Measurements from ENCODE around the gene TMEM220.
"Not testable (repeated sequence)": the region's sequence is repeated elsewhere in the genome, so short reads cannot be mapped to it uniquely, and the experiment has no call there.

Gene TMEM220

GRCh38 chr17:10728331-10728892, 1.4 kb downstream of the TMEM220 start:
- no peak for DNase-seq (ENCODE audit: low read depth in 2 of 2)

GRCh38 chr17:10727192-10727591, 2.6 kb downstream of the TMEM220 start:
- DNase-seq (ENCODE audit: low read depth in 2 of 2): no peak

GRCh38 chr17:10726196-10726595, 3.6 kb downstream of the TMEM220 start:
- no peak for DNase-seq (ENCODE audit: low read depth in 2 of 2)

GRCh38 chr17:10725262-10725661, 4.6 kb downstream of the TMEM220 start:
- no peak for DNase-seq (ENCODE audit: low read depth in 2 of 2)

GRCh38 chr17:10724546-10725195, 5.2 kb downstream of the TMEM220 start:
- no peak for DNase-seq (ENCODE audit: low read depth in 2 of 2)

- no peak for DNase-seq (ENCODE audit: low read depth in 2 of 2)
Observed at GRCh38 chr17:10718547-10718946, 11.3 kb downstream of the TMEM220 start.

- DNase-seq (ENCODE audit: low read depth in 2 of 2): no peak
Observed at GRCh38 chr17:10716218-10716617, 13.6 kb downstream of the TMEM220 start.

GRCh38 chr17:10713318-10713717, 16.5 kb downstream of the TMEM220 start:
- no peak for DNase-seq (ENCODE audit: low read depth in 2 of 2)

GRCh38 chr17:10705727-10706126, 24.1 kb downstream of the TMEM220 start:
- no peak for DNase-seq (ENCODE audit: low read depth in 2 of 2)

GRCh38 chr17:10702574-10702973, 27.2 kb downstream of the TMEM220 start:
- no peak for DNase-seq (ENCODE audit: low read depth in 2 of 2)

- DNase-seq (ENCODE audit: low read depth in 2 of 2): no peak
Observed at GRCh38 chr17:10699856-10700255, 30.0 kb downstream of the TMEM220 start.

- DNase-seq (ENCODE audit: low read depth in 2 of 2): no peak
Observed at GRCh38 chr17:10698096-10698818, 31.6 kb downstream of the TMEM220 start.

GRCh38 chr17:10697092-10698081, 32.4 kb downstream of the TMEM220 start, which contains the start of the genes ADPRM and SCO1:
ADPRM (plus strand) TSS chr17:10697594; CDS start chr17:10704927, 7,333 bp downstream.
SCO1 (minus strand) TSS chr17:10697533; CDS start chr17:10697507, 26 bp downstream.
- DNase-seq (ENCODE audit: low read depth in 2 of 2): peak; percentile 79 to 83

- not testable (repeated sequence) for DNase-seq (ENCODE audit: low read depth in 2 of 2)
Observed at GRCh38 chr17:10695875-10696407, 33.9 kb downstream of the TMEM220 start.

GRCh38 chr17:10687499-10687898, 42.3 kb downstream of the TMEM220 start:
- DNase-seq (ENCODE audit: low read depth in 2 of 2): no peak

- DNase-seq (ENCODE audit: low read depth in 2 of 2): no peak
Observed at GRCh38 chr17:10683853-10684252, 46.0 kb downstream of the TMEM220 start.

GRCh38 chr17:10681866-10682446, 47.9 kb downstream of the TMEM220 start:
- no peak for DNase-seq (ENCODE audit: low read depth in 2 of 2)

GRCh38 chr17:10674704-10675103, 55.1 kb downstream of the TMEM220 start:
- no peak for DNase-seq (ENCODE audit: low read depth in 2 of 2)

GRCh38 chr17:10673312-10673711, 56.5 kb downstream of the TMEM220 start:
- no peak for DNase-seq (ENCODE audit: low read depth in 2 of 2)

- DNase-seq (ENCODE audit: low read depth in 2 of 2): no peak
Observed at GRCh38 chr17:10668775-10669174, 61.0 kb downstream of the TMEM220 start.

GRCh38 chr17:10666906-10667305, 62.9 kb downstream of the TMEM220 start:
- DNase-seq (ENCODE audit: low read depth in 2 of 2): no peak

Data from stimulated activated CD8-positive, alpha-beta memory T cell treated with anti-CD3 and anti-CD28 coated beads, Interleukin-7, amount 100 ng/mL, for 1 hour (primary cell).